NCI-H345 treated with DMSO at 0.1 percent for 48 hours (cell line): ENCODE data around the gene PCAT6.
A peak's percentile ranks its signal among the peaks of the same experiment; 100 is the strongest.
"Not testable (repeated sequence)": the region's sequence is repeated elsewhere in the genome, so short reads cannot be mapped to it uniquely, and the experiment has no call there.

Experiments used
- DNase-seq: peaks from one replicate; lab custom pipeline; 2025; ENCODE audit not compliant: unreplicated experiment; lab: John Stamatoyannopoulos, UW

Gene PCAT6

DNA sequence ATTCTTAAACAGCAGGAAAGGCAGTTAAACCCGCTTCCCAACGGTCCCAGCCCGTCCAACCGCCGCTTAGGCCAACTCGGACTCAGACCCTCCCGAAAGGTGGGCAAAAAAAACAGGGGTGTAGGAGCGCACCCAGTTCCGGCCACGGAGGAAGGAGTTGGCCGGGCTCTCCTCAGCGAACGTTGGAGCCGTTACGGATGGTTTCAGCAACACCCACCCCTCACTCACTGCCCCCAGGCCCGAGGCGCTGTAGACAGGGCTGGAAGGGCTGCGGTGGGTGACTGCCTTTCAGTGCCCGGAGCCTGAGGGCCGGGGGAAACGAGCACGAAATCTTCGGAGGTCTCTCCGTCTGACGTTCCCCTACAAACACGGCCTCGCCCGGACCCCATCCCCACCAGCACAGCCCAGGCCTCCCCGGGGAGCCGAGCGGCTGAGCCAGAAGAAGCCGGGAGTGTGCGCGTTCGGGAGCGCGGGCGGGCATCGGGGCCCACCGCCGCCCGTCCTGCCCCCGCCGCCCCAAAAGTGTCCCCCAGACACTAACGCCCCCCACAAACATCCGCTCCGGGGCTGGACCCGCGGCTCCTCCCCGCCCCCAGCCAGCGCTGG lies 3.8 kb upstream of the PCAT6 start:
- DNase-seq = no peak

DNA sequence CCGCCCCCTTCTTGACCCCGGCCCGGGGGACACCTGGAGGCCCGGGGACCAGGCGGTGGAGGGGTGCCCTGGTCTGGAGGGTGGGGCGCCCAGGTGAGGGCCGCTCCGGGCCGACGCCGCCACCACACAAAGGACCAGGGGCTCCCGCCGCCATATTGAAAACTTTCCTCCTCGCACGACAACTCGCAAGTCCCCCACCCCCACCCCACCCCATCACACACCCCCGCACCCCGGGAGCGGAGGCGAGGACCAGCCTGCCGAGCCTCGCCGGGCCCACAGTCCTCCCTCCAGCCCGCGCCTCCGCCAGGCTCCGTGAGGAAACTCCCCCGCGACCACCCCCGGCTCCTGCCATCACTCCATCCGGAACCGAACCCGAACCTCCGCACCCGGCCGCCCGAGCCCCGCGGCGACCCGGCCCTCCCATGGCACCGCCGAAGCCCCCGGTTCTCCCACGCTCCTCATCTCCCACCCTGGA lies 3.3 kb upstream of the PCAT6 start:
- no peak for DNase-seq

DNA sequence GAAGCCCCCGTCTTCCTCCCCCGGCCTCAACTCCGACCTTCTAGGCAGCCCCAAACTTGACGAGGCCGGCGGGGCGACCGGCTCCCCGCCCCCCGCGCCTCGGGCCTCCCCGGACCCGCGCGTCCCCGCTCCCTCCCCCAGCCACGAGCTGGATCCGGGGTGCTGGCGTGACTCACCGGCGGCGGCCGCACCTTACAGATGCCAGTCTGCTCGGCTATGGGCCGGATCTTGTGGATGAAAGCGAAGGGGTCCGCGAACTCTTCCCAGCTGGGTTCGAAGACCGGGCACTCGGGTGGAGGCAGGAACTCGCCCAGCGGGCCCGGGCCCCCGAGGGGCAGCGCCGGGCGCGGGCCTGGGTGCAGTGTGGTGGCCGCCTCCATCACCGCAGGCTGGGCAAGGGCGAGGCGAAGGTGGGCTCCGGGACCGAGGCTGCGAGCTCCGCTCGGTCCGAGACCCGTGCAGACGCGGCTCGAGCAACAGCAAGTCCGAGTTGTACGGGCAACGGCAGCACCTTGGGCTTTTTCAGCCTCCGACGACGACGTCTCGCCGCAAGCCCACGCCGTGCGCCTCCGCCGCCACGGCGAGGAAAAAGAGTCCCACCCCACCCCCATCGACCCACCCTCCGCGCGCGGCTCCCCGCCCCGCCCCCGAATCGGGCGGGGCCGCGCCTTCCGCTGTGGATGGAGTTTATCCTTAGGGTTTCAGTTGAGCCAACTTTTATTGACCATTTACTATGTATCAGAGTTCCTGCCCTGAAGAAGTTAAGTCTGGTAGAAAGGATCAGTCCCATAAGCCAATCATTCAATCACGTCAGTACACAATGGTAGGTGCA lies 2.6 kb upstream of the PCAT6 start, which contains the start of gene KDM5B:
TSS of gene KDM5B (minus strand) at position 496 of the 832 bp plus-strand sequence. CDS start at position 380, 116 bp downstream.
- peak; percentile 45 for DNase-seq

DNA sequence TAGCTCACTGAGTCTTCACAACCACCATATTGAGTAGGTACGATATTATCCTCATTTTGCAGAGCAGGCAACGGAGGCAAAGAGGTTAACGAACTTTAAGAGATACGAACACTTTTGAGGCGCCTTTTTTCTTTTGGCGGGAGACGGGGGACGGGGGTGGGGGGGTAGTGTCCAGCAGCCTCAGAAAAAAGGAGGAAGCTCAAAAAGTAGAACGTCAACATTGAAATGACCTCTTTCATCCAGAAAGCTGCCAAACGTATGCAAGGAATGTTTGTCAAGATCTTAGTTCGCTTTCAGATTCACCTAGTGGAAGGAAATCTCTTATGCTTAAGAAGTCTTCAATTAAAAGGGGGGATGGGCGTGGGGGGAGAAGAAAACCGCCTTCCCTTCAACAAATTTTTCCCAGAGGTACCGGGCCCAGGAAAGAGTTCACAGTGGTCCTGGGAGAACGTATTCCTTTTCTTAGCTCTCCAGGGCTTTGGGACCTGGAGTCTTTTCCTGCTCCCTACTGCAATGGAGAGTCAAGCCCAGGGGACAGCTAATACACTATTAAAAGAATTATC lies 1.1 kb upstream of the PCAT6 start:
- no peak for DNase-seq

DNA sequence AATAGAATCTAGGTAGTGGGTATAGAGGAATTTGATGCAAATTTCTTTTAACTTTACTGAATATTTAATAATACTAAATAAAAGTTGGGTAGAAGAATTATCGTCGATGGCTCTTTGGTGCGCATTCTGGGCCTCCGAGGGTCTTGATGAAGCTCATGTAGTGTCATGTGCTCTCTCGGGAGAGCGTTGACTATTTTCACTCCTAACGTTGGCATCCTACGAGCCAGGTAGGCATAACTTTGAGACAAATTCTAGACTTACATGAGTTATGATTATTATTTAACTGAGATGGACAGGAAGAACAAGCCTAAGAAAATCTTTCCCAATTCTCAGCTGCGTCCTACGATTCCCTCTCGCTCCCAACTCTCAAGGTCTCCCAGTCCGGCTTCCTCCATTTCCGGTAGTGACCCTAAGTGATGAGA lies 550 bp upstream of the PCAT6 start:
- no peak for DNase-seq

DNA sequence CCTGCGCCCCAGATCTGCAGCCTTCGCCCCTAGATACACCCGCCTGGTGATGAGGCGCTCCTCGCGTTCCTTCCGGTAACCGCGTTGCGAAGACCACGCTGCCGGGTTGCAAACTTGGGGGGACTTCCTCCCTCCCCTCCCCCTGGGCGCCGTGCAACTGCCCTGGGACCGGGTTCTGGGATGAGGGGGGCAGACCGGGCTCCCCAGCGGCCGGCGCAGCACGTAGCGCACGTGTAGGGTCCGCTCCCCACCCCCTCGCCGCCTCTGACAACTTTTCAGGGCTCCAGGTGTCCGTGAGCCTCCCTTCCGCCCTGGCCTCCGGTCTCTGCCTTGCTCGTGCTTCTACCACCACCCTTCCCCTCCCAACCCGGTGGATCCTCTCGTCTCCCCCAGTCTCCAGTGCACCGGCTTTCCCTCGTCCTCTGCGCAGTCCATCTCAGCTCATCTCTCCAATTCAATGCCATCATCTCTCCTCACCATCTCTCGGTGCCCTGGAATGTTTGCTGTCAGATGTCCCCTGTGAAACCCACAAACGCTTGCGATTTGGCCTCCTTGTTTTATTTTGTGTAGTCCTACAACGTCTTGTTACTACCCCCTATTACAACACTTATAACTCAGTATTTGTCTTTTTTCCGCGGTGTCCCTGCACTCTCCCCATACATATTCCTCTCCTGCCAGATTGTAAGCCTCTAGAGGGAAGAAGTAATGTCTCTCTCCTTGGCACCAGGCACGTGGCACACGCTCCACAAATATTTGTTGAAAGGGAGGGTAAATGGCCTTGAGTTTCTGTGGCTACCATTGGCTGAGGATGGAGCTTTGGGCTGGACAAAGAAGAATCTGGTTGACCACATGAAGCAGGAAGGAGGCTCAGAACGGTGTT lies 782 bp downstream of the PCAT6 start:
- no peak for DNase-seq

DNA sequence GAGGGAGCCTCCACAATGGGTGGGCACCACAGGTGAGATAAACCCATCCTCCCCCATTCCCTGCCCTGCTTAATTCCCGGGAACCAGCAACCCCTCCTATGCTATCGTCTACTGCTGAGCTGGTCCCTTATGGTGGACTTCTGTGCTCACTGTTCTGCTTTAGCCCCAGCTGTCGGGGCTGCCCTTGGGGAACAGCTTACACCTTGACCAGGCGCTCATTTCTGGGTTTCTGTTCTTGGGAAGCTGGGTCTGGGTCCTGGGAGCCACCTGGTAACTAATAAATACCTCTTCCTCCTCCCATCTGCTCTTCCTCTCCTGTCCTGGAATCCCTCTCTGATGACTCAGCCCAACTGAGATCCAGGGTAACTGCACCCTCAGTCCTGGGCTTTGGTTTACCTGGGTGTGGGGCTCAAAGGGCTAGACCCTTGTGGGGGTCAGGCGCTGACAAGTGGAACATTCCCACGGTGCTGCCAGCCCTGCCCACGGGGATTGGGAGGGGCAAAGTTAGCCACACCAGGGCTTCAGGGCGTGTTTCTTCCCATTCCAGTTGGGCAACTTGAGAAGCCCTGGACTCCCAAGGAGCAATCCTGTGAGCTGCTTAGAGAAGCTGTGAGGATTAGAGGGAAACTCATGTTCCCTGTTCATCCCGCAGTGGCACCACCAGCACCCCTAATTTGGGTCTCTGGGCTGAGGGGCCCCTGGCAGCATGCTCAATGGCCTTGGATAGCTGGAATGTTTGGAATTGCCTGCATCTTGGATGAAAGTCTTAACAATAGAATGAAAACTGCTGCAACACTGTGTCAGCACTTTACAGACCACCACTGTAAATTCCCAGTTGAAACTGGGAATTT lies 1.6 kb downstream of the PCAT6 start:
- DNase-seq = no peak

DNA sequence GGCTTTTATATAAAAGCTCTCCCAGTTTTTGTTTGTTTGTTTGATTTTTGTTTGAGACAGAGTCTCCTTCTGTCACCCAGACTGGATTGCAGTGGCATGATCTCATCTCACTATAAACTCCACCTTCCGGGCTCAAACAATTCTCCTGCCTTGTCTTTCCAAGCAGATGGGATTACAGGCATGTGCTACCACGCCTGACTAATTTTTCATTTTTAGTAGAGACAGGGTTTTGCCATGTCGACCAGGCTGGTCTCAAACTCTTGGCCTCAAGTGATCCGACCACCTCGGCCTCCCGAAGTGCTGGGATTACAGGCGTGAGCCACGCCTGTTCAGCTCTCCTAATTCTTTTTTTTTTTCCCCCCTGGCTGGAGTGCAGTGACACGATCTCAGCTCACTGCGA lies 4.4 kb downstream of the PCAT6 start:
- no peak for DNase-seq

DNA sequence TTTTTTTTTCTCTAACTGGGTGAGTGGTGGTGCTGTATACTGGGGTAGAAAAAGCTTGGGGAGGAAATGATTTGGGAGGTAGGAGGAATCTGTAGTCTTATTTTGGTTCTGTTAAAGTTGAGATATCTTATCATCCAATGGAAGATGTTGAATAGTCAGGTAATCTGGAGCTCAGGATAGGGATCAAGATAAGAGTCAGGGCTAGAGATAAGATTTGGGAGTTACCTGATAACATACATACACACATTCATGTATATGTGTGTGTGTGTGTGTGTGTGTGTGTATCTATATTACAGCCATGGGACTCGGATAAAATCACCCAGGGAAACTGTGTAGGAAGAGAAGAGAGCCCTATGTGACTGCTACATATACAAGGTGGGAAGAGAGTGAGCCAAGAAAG lies 8.1 kb downstream of the PCAT6 start:
- no peak for DNase-seq

DNA sequence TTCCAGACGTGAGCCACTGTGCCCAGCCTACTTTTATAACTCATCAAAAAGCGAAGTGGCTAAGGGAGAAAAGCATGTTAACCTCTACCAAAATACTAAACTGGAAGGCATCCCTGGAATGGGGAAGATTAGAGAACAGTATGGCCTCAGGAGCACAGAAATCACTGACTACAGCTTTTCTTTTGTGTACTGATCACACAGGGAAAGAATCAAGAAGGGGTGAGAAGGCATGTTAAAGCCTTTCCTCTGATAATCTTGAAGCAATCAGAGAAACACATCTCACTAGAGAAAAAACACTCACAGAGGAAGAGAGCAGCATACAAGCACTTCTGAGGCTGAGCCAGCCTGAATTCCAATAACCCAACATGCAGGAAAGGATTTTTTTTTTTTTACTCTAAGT lies 10.7 kb downstream of the PCAT6 start:
- no peak for DNase-seq

DNA sequence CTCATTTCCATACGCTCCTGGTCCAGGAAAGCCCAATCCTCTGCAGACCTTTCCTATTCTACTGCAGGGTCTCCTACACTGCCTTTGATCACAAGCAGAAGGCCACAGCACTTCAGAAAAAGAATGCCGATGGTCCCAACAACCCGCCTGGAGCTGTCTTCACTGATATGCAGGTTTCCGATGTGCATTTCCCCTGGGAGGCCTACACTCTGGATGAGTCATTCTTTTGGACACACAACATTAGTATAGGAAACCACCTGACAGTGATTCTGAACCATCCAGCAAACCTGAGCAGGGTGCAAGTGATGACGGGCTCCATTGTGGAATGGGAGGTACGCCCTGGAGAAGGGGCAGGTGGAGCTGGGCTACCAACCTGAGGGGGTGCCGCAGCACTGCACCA lies 15.0 kb downstream of the PCAT6 start:
- DNase-seq = no peak

DNA sequence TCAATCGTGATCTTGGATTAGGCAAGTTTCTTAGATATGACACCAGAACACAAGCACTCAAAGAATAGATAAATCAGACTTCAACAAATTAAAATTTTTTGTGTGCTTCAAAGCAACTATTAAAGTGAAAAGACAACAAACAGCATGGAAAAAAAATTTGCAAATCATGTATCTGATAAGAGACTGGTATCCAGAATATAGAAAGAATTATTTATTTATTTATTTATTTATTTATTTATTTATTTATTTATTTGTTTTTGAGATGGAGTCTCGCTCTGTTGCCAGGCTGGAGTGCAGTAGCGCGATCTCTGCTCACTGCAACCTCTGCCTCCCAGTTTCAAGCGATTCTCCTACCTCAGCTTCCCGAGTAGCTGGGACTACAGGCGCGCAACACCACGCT lies 18.5 kb downstream of the PCAT6 start:
- not testable (repeated sequence) for DNase-seq

DNA sequence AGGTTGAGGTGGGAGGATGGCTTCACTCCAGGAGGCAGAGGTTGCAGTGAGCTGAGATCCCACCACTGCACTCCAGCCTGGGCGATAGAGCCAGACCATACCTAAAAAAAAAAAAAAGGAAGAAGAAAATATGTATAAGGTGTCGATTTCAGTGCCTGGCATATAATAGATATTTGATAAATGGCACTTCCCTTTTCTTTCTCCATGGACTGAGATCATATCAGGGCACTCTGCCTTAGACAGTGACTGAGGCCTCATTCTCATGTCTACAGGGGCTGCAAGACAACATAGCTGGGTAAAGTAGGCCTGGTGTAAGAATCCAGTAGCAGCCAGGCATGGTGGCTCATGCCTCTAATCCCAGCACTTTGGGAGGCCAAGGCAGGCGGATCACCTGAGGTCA lies 21.2 kb downstream of the PCAT6 start:
- no peak for DNase-seq

DNA sequence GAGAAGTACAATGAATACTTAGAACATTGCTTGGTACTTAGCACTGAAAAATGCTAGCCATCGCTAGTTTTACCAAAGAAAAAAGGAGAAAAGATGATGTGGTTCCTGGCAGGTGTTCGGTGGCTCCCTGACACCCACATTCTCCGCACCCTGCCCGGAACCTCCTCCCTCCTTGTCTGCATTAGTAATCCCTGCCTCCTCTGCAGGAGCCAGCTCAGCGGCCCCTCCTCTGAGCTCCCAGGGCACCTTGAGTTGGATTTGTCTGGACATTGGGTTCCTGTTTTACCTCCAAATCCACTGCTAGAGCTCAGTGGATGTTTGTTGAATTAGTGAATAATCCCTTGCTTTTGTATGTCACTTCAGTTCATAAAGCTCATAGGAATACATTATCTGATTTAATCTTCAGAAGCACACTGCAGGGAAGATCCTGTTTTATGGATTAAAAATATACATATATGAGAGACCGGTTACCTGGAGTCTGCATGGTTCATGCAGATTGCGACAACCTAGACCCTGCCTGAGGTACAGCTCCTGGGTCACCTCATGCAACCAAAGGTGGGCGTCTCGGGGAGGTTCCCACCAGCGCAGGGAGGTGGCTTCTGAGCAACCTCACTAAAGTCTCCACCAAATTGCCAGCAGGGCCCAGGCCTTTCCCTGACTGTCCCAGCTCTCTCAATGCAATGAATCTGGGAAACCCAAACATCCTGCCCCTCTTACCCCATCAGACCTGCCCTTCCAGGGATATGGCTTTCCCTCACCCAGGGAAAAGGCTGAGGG lies 24.2 kb downstream of the PCAT6 start:
- DNase-seq = no peak

DNA sequence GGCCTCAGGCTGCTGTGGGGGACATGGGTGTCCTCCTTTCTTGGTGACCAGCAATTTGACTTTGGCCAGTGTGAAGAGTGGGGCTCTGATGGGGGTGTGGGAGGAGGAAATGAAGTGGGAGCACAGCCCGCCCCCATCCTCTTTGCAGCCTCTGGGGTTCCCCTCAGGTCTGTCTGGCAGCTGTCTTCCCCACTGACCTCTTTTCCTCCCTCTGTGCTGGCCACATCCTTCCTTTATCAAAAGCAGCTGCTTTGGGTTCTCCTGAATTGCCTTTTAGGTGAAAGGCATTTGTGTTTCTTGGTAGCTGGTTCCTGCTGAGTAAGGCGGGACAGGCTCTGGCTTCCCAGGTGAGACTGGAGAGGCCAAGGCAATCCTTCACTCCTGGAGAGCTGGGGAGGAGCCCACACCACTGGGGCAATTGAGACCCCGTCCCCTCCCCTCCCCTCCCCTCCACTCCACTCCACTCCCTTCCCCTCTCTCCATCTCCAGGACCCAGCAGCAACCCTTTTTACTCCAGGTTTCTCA lies 24.9 kb downstream of the PCAT6 start:
- DNase-seq = no peak

DNA sequence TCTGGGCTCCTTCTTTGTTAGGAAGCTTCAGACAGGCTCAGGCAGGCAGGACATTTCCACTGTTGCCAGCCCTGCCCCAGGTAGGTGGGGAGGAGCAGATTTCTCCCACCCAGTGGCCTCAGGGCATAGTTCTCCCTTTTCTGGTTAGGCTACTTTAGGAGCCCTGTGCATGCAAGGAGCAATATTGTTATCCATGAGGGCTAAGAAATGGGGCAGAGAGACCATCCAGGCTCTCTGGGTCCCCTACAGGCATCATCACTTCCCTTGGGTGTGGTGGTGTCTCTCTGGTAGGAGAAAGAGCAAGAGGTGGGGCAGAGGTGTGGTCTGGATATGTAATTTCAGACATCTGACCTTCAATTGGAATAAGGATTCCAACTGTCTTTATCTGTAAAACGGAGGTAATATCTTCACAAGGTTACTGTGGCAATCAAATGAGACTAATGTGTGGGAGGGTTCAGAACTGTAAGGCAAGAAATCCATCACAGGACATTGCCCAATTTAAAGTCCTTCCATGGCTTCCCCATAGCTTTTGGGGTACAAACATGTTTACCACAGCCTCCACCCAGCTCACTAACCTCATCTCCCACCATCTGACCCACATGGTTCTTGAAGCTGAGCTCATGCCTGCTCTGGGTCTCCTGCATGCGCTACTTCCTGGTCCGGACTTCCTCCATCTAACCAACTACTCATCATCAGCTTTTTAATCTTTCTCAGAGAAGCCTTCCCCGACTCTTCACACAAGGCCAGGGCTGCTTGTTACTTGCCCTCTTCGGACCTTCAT lies 26.1 kb downstream of the PCAT6 start:
- no peak for DNase-seq

DNA sequence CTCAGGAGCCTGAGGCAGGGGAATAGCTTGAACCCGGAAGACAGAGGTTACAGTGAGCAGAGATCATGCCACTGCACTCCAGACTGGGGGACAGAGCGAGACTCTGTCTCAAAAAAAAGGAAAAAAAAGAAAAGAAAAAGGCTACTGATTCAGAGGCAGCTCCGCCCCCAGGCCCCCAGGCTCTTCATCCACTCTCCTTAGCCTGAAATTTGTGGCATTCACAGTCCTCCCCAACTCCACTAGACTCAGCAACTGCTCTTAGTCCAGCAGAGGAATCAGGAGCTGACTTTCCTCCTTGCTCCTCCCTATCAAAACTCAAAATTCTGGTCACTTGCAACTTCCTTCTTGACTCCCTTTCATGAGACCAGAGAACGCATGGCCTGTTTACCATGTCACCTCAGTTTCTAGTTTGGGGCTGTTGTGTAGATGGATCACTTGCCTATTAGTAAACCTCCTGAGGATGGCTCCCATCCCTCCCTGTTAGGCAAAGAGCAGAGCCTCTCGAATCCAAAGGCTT lies 27.1 kb downstream of the PCAT6 start:
- no peak for DNase-seq

DNA sequence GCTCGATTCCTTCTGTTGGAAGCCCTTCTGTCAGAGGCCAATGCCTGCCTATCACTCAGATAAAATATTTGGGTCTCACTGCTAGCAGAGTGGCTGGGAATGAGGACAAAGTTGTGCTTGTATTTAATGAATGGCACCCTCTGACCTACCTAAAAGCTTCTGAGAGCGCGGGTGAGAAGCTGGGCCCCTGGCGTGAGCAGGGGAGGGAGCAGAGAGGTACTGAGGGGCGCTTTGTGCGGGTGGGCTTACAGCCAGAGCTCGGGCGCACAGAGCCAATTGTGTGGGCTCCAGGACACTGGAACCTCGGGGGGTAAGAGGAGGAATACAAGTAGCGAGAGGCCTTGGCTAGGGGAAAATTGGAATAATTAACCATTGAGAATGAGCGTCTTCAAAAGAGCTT lies 32.3 kb downstream of the PCAT6 start:
- no peak for DNase-seq
